22Rv1 (cell line): ENCODE data around the gene ITPRIPL1.

Experiments used
- ZFX ChIP-seq: fragments of 450-650 bp; IDR thresholded peaks from 2 replicates; pipeline ENCODE4 v1.6.1; 2017; ENCODE audit warnings: antibody characterized with exemption, borderline replicate concordance
- TF ChIP-seq, protein P1 (sequence below): fragments of 450-650 bp; IDR thresholded peaks from 2 replicates; pipeline ENCODE4 v1.5.1; 2017; ENCODE audit warnings: mild to moderate bottlenecking

- TF ChIP-seq, protein P1, sequence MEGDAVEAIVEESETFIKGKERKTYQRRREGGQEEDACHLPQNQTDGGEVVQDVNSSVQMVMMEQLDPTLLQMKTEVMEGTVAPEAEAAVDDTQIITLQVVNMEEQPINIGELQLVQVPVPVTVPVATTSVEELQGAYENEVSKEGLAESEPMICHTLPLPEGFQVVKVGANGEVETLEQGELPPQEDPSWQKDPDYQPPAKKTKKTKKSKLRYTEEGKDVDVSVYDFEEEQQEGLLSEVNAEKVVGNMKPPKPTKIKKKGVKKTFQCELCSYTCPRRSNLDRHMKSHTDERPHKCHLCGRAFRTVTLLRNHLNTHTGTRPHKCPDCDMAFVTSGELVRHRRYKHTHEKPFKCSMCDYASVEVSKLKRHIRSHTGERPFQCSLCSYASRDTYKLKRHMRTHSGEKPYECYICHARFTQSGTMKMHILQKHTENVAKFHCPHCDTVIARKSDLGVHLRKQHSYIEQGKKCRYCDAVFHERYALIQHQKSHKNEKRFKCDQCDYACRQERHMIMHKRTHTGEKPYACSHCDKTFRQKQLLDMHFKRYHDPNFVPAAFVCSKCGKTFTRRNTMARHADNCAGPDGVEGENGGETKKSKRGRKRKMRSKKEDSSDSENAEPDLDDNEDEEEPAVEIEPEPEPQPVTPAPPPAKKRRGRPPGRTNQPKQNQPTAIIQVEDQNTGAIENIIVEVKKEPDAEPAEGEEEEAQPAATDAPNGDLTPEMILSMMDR: no peak
- no peak for TF ChIP-seq ZFX
Observed at GRCh38 chr2:96359866-96360265, 34.7 kb downstream of the ITPRIPL1 start.
